K562 (cell line): ENCODE data around the gene ABHD17C. TPM values are rescaled to one million over a fixed set of nuclear protein-coding genes. Genes with fewer than 3 reads are reported as not detected.

ENCODE experiments used
- ATAC-seq: fragments of 200-7000 bp; cut with Tn5 transposase; 3 replicates; pipeline ENCODE4 v1.9.1; 2020; ENCODE audit warnings: moderate library complexity
- BruUV-seq: library from RNA; stranded (reverse); fragments of 400-500 nt; replicated peaks from 2 replicates; lab custom pipeline; 2021; lab: Mats Ljungman, UMichigan
- CTCF ChIA-PET: fragments of 300-600 bp; formaldehyde crosslinking; extraction: SDS; loops from one replicate; lab custom pipeline; 2021; ENCODE audit warnings: low intra/inter-chr PET ratio; lab: Yijun Ruan, JAX
- POLR2A ChIA-PET: fragments of 300-600, 350-650 bp; sonication (Branson Sonifier 250); formaldehyde crosslinking; extraction: SDS; loops from one replicate; lab custom pipeline; 2021; ENCODE audit warnings: antibody characterized with exemption, inconsistent platforms; lab: Yijun Ruan, JAX
- DNase-seq, 4 experiments: peaks; one replicate each; pipeline versions ENCODE4 v3.0.0 to v3.0.0-alpha.2; 2011 to 2018; ENCODE audit warnings: low spot score in 3 of 4, mixed read lengths in 3 of 4; ENCODE audit errors: extremely low read depth in 1 of 4
- FAIRE-seq: peaks from 2 replicates; lab custom pipeline; 2011; peaks lifted over from hg19 to GRCh38; lab: Jason Lieb, UNC
- H2AFZ ChIP-seq: 2 replicates; pipeline ENCODE4 v1.6.0; 2011; ENCODE audit warnings: low read depth, low read length, control low read depth, inconsistent platforms
- H3K27ac ChIP-seq: fragments of 200-600 bp; 3 replicates; pipeline ENCODE4 v1.8.0; 2011; ENCODE audit warnings: low read depth, mild to moderate bottlenecking, control low read depth, inconsistent platforms, low read length, moderate library complexity, mixed read lengths; ENCODE audit errors: extremely low read depth
- H3K27me3 ChIP-seq, 2 experiments: fragments of 300-600 bp in 1 of 2; 2 replicates in 1 of 2; 3 replicates in 1 of 2; pipeline versions ENCODE4 v1.6.0 to v1.8.0; 2011; ENCODE audit warnings: inconsistent platforms in 2 of 2, low read length in 2 of 2, mild to moderate bottlenecking in 1 of 2, mixed read lengths in 1 of 2, moderate library complexity in 1 of 2; ENCODE audit not compliant: control insufficient read depth in 2 of 2, insufficient read depth in 2 of 2
- H3K36me3 ChIP-seq: fragments of 300-600 bp; 3 replicates; pipeline ENCODE4 v1.8.0; 2011; ENCODE audit warnings: mild to moderate bottlenecking, low read length, inconsistent platforms; ENCODE audit not compliant: control insufficient read depth, insufficient read depth
- H3K4me1 ChIP-seq, 2 experiments: fragments of 200-600 bp in 1 of 2; replicated peaks in 1 of 2; 2 replicates in 1 of 2; 3 replicates in 1 of 2; pipeline versions ENCODE4 v1.5.1 to v1.8.0; 2011; ENCODE audit warnings: inconsistent platforms in 2 of 2, low read length in 2 of 2, mild to moderate bottlenecking in 1 of 2, mixed read lengths in 1 of 2, moderate library complexity in 1 of 2; ENCODE audit not compliant: control insufficient read depth in 2 of 2, insufficient read depth in 2 of 2
- H3K4me2 ChIP-seq: 2 replicates; pipeline ENCODE4 v1.6.1; 2011; ENCODE audit warnings: low read length, control low read depth, inconsistent platforms, mixed read lengths; ENCODE audit not compliant: insufficient read depth
- H3K4me3 ChIP-seq: fragments of 200-600 bp; sonication (generic), shearing (Covaris generic); 2 replicates; pipeline ENCODE4 v1.5.1; 2016; ENCODE audit warnings: control low read depth, inconsistent platforms
- H3K79me2 ChIP-seq: fragments of 200-600 bp; 3 replicates; pipeline ENCODE4 v1.8.0; 2011; ENCODE audit warnings: low read length, inconsistent platforms; ENCODE audit not compliant: control insufficient read depth, insufficient read depth
- H3K9ac ChIP-seq, 2 experiments: 2 replicates each; pipeline versions ENCODE4 v1.6.0 to v1.6.1; 2011; ENCODE audit warnings: low read depth in 2 of 2, low read length in 2 of 2, control low read depth in 1 of 2, inconsistent platforms in 1 of 2, mild to moderate bottlenecking in 1 of 2, mixed read lengths in 1 of 2; ENCODE audit not compliant: insufficient read depth in 1 of 2
- H3K9me1 ChIP-seq: one replicate; pipeline ENCODE4 v1.6.0; 2011; ENCODE audit warnings: inconsistent platforms, mild to moderate bottlenecking, low read length, moderate library complexity; ENCODE audit not compliant: control insufficient read depth, insufficient read depth
- H3K9me3 ChIP-seq: replicated peaks from 2 replicates; pipeline ENCODE4 v1.5.1; 2011; ENCODE audit warnings: low read depth, low read length, inconsistent platforms; ENCODE audit not compliant: control insufficient read depth, insufficient read depth
- H4K20me1 ChIP-seq: replicated peaks from 2 replicates; pipeline ENCODE4 v1.6.1; 2011; ENCODE audit warnings: low read length, inconsistent platforms, mixed read lengths; ENCODE audit not compliant: control insufficient read depth, insufficient read depth
- ARHGAP35 ChIP-seq: fragments of 450-650 bp; IDR thresholded peaks from 2 replicates; pipeline ENCODE4 v1.6.1; 2018; ENCODE audit not compliant: partially characterized antibody
- CBFB ChIP-seq: sonication (generic); formaldehyde crosslinking; IDR thresholded peaks from 2 replicates; pipeline ENCODE4 v1.4.0; 2020; ENCODE audit warnings: mild to moderate bottlenecking, missing genetic modification reagents
- CBX3 ChIP-seq, 2 experiments: IDR thresholded peaks; 1 replicate in 1 of 2; 2 replicates in 1 of 2; pipeline ENCODE4 v1.6.1; 2012; ENCODE audit warnings: inconsistent platforms in 2 of 2, low read length in 2 of 2, borderline replicate concordance in 1 of 2, control low read depth in 1 of 2
- CEBPG ChIP-seq, 3 experiments: fragments of 200-800 bp in 1 of 3; sonication (Bioruptor generic) in 1 of 3; sonication (generic) in 1 of 3; formaldehyde crosslinking in 1 of 3; IDR thresholded peaks in 2 of 3; conservative IDR thresholded peaks in 1 of 3; 2 replicates each; pipeline versions ENCODE4 v1.6.1 to v1.8.0; 2016 to 2022; ENCODE audit warnings: missing compliant biosample characterization in 2 of 3, missing genetic modification characterization in 2 of 3, mild to moderate bottlenecking in 1 of 3, missing genetic modification reagents in 1 of 3
- CREB1 ChIP-seq, 2 experiments: sonication (generic) in 1 of 2; formaldehyde crosslinking in 1 of 2; IDR thresholded peaks; 2 replicates each; pipeline versions ENCODE4 v1.6.1 to v1.8.0; 2012 to 2022; ENCODE audit warnings: inconsistent platforms in 1 of 2, mild to moderate bottlenecking in 1 of 2, missing genetic modification reagents in 1 of 2, moderate library complexity in 1 of 2
- EP400 ChIP-seq: fragments of 450-650 bp; IDR thresholded peaks from 2 replicates; pipeline ENCODE4 v1.6.1; 2017; ENCODE audit warnings: antibody characterized with exemption, mild to moderate bottlenecking, moderate library complexity
- HBP1 ChIP-seq: fragments of 450-650 bp; formaldehyde crosslinking; IDR thresholded peaks from 2 replicates; pipeline ENCODE4 v1.4.0; 2022; ENCODE audit warnings: missing genetic modification characterization
- HEY1 ChIP-seq: fragments of 250-450 bp; sonication (Bioruptor Pico); IDR thresholded peaks from 2 replicates; pipeline ENCODE4 v1.5.0; 2020; ENCODE audit warnings: mild to moderate bottlenecking, moderate library complexity, borderline replicate concordance
- MYC ChIP-seq, 2 experiments: fragments of 250-450 bp in 1 of 2; sonication (Bioruptor Pico) in 1 of 2; IDR thresholded peaks; 2 replicates each; pipeline versions ENCODE4 v1.5.1 to v1.6.1; 2012 to 2021; ENCODE audit warnings: low read depth in 2 of 2, borderline replicate concordance in 1 of 2, improper control_type of control experiment in 1 of 2, low read length in 1 of 2, mild to moderate bottlenecking in 1 of 2, moderate library complexity in 1 of 2
- PHTF2 ChIP-seq: fragments of 250-450 bp; sonication (Bioruptor Pico); IDR thresholded peaks from 2 replicates; pipeline ENCODE4 v1.5.0; 2021; ENCODE audit warnings: mild to moderate bottlenecking
- POLR2AphosphoS2 ChIP-seq: IDR thresholded peaks from 2 replicates; pipeline ENCODE4 v1.6.1; 2012; ENCODE audit warnings: low read length, improper control_type of control experiment
- YBX1 ChIP-seq: fragments of 450-650 bp; IDR thresholded peaks from 2 replicates; pipeline ENCODE4 v1.7.1; 2016; ENCODE audit warnings: mild to moderate bottlenecking
- ZC3H8 ChIP-seq: fragments of 450-650 bp; IDR thresholded peaks from 2 replicates; pipeline ENCODE4 v1.6.1; 2017
- ZNF184 ChIP-seq: sonication (generic); formaldehyde crosslinking; IDR thresholded peaks from 2 replicates; pipeline ENCODE4 v1.5.0; 2020; ENCODE audit warnings: missing genetic modification reagents
- WGBS: fragments of 100-300 bp; shearing (Covaris generic); methylation state at CpG from one replicate; pipeline ENCODE4 v1.1.6; 2016; ENCODE audit warnings: low coverage, mixed read lengths; ENCODE audit not compliant: insufficient coverage; ENCODE audit errors: missing lambda C conversion rate; 5-methylcytosine and 5-hydroxymethylcytosine counted together
- in situ Hi-C: fragments of 300-500 bp; cut with MboI; formaldehyde crosslinking; loops from 4 replicates; pipeline ENCODE4 v1.15.0; 2018; ENCODE audit warnings: inconsistent platforms, mixed read lengths
- intact Hi-C: fragments of 100-400 bp; cut with micrococcal nuclease; formaldehyde crosslinking; loops from 2 replicates; pipeline ENCODE4 v1.14.2; 2022
- polyA plus RNA-seq, 8 experiments: library from polyadenylated mRNA; depleted of rRNA in 4 of 8; stranded (reverse) in 5 of 8; unstranded in 3 of 8; fragments of >200 nt; fragmentation: Nextera tagmentation in 2 of 8; fragmentation: Illumina TruSeq in 1 of 8; extraction: Ambion mirVana in 2 of 8; extraction: Trizol in 1 of 8; gene quantifications; 2 replicates each; pipeline versions ENCODE4 v1.2.1 to v1.2.3, GENCODE V29; 2011 to 2014; ENCODE audit warnings: inconsistent platforms in 1 of 8, missing spikeins in 1 of 8
- total RNA-seq, 7 experiments: library from RNA; depleted of rRNA in 6 of 7; stranded (reverse); fragments of >200 nt in 6 of 7; fragmentation: Illumina TruSeq in 2 of 7; extraction: Trizol in 2 of 7; gene quantifications; 2 replicates each; pipeline versions ENCODE4 v1.2.1 to v1.2.3, GENCODE V29; 2011 to 2021; ENCODE audit warnings: low replicate concordance in 1 of 7
- TF ChIP-seq, protein P1 (sequence below): sonication (generic); formaldehyde crosslinking; IDR thresholded peaks from 2 replicates; pipeline ENCODE4 v1.9.0; 2022; ENCODE audit warnings: mild to moderate bottlenecking, missing genetic modification reagents
- TF ChIP-seq, protein P2 (sequence below), 2 experiments: fragments of 450-650 bp; IDR thresholded peaks; 2 replicates each; pipeline ENCODE4 v1.6.1; 2018; ENCODE audit warnings: mild to moderate bottlenecking in 2 of 2, low read depth in 1 of 2; ENCODE audit not compliant: partially characterized antibody in 2 of 2

The ABHD17C gene
- total and polyA plus RNA-seq, 9 of the 15 experiments (the other 6 are each of a cell fraction or from before 2014, with no cell fraction given) = 0.04 to 0.42 (median 0.19) TPM; not detected in 1

GRCh38 chr15:80677041-80677440 lies 18.1 kb upstream of the ABHD17C start:
- H3K4me3 ChIP-seq = no peak overlapping the region
- H3K4me1 ChIP-seq = no peaks in the 10 kb centered on the region
- WGBS = 0% methylated on average over 2 of the region's 2 CpGs
- TF ChIP-seq, protein P1, sequence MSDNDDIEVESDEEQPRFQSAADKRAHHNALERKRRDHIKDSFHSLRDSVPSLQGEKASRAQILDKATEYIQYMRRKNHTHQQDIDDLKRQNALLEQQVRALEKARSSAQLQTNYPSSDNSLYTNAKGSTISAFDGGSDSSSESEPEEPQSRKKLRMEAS (CRISPR knock-in tag) = no peak
- TF ChIP-seq ARHGAP35 (no peak), HBP1 (no peak), PHTF2 (CRISPR knock-in tag) (no peak), HEY1 (CRISPR knock-in tag) (no peak), YBX1 (no peak), CBX3 (IDR thresholded peaks at IDR 0.05; ENCODE audit: borderline replicate concordance in 1 of 2, low read length in 2 of 2) (no peak), CBFB (CRISPR knock-in tag) (no peak), EP400 (no peak), ZC3H8 (no peak), MYC (IDR thresholded peaks at IDR 0.05; ENCODE audit: low read depth, low read length) (no peak), MYC (CRISPR knock-in tag; IDR thresholded peaks at IDR 0.05; ENCODE audit: borderline replicate concordance, low read depth) (no peak), CREB1 (IDR thresholded peaks at IDR 0.05) (no peak), CREB1 (CRISPR knock-in tag; IDR thresholded peaks at IDR 0.05) (no peak), POLR2AphosphoS2 (no peak), ZNF184 (no peak), CEBPG (CRISPR knock-in tag; IDR thresholded peaks at IDR 0.05) (no peak), CEBPG (tag; conservative IDR thresholded peaks at IDR 0.05 in 1 of 2, IDR thresholded peaks at IDR 0.05 in 1 of 2) (no peak)
- TF ChIP-seq, protein P2, sequence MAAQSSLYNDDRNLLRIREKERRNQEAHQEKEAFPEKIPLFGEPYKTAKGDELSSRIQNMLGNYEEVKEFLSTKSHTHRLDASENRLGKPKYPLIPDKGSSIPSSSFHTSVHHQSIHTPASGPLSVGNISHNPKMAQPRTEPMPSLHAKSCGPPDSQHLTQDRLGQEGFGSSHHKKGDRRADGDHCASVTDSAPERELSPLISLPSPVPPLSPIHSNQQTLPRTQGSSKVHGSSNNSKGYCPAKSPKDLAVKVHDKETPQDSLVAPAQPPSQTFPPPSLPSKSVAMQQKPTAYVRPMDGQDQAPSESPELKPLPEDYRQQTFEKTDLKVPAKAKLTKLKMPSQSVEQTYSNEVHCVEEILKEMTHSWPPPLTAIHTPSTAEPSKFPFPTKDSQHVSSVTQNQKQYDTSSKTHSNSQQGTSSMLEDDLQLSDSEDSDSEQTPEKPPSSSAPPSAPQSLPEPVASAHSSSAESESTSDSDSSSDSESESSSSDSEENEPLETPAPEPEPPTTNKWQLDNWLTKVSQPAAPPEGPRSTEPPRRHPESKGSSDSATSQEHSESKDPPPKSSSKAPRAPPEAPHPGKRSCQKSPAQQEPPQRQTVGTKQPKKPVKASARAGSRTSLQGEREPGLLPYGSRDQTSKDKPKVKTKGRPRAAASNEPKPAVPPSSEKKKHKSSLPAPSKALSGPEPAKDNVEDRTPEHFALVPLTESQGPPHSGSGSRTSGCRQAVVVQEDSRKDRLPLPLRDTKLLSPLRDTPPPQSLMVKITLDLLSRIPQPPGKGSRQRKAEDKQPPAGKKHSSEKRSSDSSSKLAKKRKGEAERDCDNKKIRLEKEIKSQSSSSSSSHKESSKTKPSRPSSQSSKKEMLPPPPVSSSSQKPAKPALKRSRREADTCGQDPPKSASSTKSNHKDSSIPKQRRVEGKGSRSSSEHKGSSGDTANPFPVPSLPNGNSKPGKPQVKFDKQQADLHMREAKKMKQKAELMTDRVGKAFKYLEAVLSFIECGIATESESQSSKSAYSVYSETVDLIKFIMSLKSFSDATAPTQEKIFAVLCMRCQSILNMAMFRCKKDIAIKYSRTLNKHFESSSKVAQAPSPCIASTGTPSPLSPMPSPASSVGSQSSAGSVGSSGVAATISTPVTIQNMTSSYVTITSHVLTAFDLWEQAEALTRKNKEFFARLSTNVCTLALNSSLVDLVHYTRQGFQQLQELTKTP (IDR thresholded peaks at IDR 0.05; ENCODE audit: low read depth in 1 of 2, partially characterized antibody in 2 of 2) = no peak

More at GRCh38 chr15:80677041-80677440, 18.1 kb upstream of the ABHD17C start:
- no peak overlapping the region for H3K9ac ChIP-seq
- intact Hi-C loops = no loop called here
- no peak for FAIRE-seq
- ChIA-PET CTCF (no interaction called here), POLR2A (interaction anchor here (0.5 kb wide), 1 partner anchor 80 kb away, joined by 3 read pairs; no protein-coding TSS in a partner anchor)
- no peaks in the 10 kb centered on the region for H3K36me3 ChIP-seq
- H3K9me3 ChIP-seq = no peaks in the 10 kb centered on the region
- H3K4me2 ChIP-seq = no peak overlapping the region
- no peaks in the 10 kb centered on the region for H3K9me1 ChIP-seq
- no peaks in the 10 kb centered on the region for H4K20me1 ChIP-seq
- no TSS peak for BruUV-seq
- no peaks in the 10 kb centered on the region for H3K79me2 ChIP-seq
- DNase-seq = no peak
- no peak overlapping the region for H2AFZ ChIP-seq
- H3K27me3 ChIP-seq = peaks cover 0 to 4% of the 10 kb centered on the region in 2 experiments; a peak in 1 of 5 replicates
- ATAC-seq = no peak
- no peak overlapping the region for H3K27ac ChIP-seq
- in situ Hi-C loops = no loop called here
